Measurements from ENCODE around the gene TBL1X.

GRCh38 chrX:9436812-9437211 lies 28.0 kb upstream of the TBL1X start:
- TF ChIP-seq CTCF (IDR thresholded peaks at IDR 0.05) (no peak), POLR2A (IDR thresholded peaks at IDR 0.05) (no peak)
